ENCODE results near the gene ADGRV1.

ADGRV1 gene

GRCh38 chr5:91121347-91121993 lies 562.9 kb downstream of the ADGRV1 start:
- no peak for DNase-seq

DNA sequence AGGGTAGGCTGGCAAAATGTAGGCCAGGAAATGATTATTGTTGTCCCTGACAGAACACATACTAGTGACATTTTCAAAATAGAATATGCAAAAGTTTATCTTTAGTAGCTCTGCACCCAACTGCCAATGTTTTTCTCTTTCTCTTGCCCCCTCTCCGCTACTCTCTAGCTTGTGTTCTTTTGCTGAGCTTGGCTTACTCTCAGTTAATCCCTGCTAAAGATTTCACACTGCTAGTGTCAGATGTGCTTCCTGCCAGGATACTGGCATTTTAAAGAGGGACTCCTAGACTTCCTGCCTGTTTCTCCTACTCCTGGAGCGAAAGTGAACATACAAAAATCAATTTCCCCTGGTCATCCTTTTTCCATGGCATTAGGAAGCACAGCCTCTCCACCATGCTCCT lies 564.1 kb downstream of the ADGRV1 start:
- DNase-seq, result no peak

DNA sequence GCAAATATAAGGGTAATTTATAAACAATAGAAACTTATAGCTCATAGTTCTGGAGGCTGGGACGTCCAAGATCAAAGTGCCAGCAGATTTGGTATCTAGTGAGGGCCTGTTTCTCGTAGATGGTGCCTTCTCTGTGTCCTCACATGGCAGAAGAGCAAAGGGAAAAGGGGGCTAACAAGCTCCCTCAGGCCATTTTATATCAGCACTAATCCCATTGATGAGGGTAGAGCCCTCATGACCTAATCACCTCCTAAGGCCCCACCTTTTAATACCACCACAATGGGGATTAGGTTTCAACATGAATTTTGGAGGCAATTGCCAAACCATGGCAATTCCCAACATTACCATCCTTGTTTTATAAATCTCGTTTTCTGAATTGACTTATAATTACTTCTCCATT lies 564.7 kb downstream of the ADGRV1 start:
- no peak for DNase-seq

DNA sequence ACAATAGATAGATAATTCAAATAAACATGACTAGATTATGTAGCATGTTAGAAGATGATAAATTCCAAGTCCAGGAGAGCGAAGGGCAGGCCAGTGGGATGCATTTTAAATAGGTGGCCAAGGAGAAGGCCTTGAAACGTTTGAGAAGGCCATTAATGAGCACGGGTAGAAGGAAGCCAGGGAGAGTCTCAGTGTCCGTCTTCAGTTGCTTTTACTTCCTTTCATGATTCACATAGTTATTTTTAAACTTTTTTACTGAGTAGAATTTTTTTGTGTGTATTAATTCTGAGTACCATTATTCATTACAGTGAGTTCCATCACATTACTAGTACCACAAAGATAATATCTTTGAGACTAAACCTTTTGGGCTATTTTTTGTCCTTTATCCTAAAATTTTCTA lies 565.3 kb downstream of the ADGRV1 start:
- DNase-seq, result no peak

DNA sequence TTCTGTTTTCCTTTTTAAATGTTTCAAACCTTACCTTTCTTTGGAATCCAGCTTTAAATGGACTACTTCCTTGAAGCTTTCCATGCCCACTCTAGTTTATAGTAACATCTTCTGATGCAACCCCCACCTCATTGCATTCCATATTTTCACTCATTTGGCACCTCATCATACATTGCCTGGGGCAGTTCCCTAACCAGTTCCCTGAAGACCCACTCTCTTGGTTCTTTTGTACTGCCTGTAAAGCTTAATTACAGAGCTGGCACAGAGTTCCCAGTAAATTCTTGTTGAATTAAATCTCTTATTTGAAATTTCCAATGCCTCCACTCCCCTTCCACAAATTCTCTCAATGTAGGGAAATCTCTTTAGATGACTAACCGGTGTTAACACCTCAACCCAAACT lies 567.3 kb downstream of the ADGRV1 start:
- peak; percentile 8 to 32 for DNase-seq

DNA sequence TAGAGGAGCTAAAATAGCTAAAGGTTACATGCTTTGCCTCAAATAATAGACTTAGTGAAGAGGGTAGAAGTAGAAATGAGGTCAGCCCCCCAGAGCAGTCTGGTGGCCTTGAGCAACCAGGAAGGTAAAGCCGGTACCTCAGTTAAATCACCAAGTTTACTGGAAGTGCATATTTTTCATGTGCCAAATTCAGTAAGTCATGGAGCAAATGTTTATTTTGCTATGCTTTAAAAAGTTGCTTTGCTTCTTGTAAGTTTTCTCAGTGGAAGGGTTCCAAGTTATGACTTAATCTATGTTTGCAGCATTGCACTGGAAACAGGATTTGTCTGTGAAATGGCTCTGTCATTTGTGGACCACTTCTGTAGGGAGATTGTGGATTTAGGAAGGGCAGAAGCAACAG lies 567.9 kb downstream of the ADGRV1 start:
- no peak for DNase-seq

DNA sequence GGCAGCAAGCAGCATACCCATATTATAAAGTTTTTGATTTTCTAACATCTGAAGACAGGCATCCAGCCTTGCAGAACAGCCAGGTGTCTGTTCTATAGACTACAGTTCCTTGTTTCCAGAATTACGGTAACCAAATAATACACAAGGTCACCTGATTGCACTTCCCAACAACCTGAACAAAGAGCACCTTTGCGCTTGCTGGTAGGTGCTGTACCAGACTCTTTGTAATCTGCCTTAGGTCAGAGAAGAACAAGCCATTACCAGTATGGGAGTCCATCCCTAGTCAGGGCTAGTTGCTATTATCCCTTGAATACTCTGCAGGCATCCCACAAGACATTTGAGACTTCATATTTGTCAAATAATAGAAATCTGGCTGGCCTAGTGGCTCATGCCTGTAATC lies 568.3 kb downstream of the ADGRV1 start:
- no peak for DNase-seq

- DNase-seq, result no peak
Measured at GRCh38 chr5:91127456-91128081, 569.0 kb downstream of the ADGRV1 start.

DNA sequence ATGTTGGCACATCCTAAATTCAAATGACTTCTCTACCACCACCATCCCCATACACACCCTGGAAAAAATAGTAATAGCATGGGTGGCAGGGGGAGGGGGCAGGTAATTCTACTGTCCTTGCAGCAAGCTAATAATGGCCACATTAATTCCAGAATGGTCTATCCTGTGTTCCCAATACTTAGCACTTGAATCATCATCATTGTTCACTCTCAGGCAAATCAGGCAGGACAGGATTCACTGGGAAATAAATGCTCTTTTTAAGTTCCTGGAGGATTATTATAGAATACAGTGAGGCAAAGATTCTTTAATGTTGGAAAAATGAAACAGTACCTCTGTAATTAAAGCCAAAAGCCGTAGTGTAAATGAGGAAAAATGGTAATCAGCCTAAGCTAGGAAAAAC lies 570.0 kb downstream of the ADGRV1 start:
- no peak for DNase-seq

GRCh38 chr5:91129748-91130147 lies 571.2 kb downstream of the ADGRV1 start:
- no peak for DNase-seq

- no peak for DNase-seq
Measured at GRCh38 chr5:91130759-91131158, 572.2 kb downstream of the ADGRV1 start.

- no peak for DNase-seq
Measured at GRCh38 chr5:91132550-91132949, 574.0 kb downstream of the ADGRV1 start.

GRCh38 chr5:91133183-91133582 lies 574.6 kb downstream of the ADGRV1 start:
- DNase-seq, result no peak

DNA sequence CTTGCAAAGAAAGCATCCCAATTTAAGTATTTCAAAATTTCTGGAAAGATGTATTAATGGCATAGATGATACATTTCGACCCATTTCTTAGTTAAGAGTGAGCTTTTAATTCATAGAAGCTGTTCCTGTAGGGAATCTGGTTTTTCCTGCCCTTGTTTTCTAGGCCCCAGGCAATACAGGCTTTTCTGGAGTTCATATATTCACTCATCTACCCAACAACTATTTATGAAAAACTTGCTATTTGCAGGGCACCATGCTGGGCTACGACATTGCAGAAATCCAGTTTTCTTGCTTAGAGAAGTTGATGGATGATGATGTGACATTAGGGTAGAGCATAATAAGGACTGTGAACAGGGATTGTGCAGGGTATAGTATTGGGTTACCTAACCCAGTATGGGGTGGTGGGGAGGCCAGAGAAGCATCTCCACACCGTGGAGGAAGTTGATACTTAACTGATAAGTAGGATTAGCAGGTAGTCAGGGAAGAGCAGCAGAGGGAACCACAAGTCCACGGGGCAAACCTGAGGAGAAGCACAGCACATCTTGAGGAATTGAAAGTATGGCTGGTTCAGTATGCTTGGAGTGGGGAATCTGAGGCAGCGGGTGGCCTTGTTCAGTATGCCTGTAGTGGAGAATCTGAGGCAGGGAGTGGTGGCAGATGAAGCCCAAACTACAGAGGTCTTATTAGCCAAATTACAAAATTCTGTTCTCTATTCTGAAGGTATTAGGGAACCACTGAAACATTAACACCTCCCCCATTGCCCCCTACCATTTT lies 577.1 kb downstream of the ADGRV1 start:
- no peak for DNase-seq

DNA sequence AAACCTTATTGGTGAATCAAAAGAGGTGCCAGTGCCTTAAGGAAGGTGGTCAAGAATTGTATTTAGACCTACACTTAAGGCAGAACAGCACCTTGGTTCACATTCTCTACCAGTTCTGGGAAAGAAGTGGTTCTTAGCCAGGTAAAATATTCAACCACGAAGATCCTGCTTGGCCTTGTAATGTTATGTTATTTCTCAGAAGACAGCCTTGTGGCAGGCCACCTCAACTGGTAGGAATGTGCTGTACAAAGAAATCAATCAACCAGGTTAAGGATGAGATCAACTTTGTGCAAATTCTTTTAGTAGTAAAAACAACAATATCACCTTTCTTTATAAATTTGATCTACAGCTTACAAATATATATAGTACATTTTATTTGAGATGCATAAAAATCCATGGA lies 577.7 kb downstream of the ADGRV1 start:
- no peak for DNase-seq

GRCh38 chr5:91137647-91138046 lies 579.0 kb downstream of the ADGRV1 start:
- DNase-seq, result no peak

DNA sequence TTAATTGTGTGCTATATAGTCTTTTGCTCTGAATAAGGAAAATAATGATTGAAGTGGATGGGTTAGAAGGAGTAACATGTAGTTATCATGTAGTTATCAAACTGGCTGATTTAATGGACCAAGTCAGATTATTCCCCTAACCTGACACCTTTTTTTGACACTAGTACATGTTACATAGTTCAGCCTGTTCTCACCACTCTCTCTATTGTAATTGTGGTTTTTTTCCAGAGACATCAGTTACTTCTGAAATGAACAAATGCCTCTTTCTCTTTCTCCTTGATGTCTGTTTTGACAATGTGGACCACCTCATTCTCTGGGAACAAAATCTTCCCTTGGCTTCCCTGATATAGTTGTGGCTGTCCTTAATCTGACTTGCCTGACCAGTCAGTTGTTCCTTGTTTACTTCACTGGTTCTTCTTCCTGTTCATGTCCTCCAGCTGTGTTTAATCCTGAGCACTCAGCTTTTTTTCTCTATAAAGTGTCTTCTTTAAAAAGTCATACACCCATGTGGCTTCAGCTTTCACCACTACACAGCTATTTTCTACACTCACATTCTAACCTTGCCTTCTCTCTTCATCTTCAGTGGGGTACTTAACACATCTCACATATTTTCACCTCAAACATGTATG lies 581.1 kb downstream of the ADGRV1 start:
- no peak for DNase-seq

DNA sequence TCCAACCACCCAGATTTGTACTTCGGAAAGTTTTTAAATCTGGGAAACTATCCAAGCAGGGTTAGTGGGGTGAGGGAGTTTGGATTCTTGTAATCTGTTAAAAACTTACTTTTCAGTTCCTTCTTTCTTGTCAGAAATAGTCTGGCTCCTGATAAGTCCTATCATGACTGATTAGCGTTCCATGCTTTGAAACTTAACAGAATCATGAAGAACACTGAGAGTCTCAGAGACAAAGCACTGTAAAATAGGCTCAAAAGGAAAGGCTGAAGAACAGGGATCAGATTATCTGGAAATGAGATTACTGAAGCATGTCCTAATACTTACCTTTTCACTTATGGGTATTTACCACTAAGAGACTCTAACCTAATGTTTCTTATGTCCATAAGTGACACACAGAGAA lies 582.1 kb downstream of the ADGRV1 start:
- no peak for DNase-seq

DNA sequence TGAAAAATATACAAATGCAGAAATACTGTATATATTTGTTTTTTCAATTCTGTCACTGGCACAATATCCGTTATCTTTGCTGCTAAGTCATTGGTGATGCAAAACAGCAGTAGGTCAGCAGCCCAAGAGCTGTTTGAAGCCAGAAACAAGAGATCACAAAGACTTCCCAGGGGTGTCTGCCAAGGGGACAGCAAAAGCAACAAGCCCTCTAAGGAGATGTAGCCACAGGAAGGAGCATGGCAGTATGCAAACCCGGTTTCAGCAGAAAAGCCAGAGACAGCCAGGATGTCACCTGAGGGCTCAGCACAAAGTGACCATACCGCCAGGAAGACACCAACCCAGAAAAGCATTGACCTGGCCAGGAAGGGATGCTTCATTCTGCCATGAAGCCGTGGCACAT lies 583.0 kb downstream of the ADGRV1 start:
- no peak for DNase-seq

DNA sequence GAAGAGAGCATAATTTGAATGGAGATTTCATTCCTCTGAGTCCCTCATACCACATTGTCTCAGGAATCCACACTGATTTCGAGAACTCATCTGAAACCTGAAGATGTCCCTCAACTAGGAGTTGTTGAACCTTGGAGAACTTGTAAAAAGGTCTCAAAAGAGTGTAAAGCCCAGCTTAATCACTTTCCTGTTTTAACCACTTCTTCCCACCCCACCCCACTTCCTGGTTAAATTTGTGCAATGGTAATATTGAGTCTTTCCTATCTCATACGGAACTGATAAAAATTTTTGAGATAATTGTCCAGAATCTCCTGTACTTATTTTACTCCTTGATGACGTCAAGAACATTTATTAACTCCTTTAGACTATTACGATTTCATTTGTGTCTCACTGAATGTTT lies 583.8 kb downstream of the ADGRV1 start:
- DNase-seq, result no peak

GRCh38 chr5:91142819-91143218 lies 584.2 kb downstream of the ADGRV1 start:
- no peak for DNase-seq

DNA sequence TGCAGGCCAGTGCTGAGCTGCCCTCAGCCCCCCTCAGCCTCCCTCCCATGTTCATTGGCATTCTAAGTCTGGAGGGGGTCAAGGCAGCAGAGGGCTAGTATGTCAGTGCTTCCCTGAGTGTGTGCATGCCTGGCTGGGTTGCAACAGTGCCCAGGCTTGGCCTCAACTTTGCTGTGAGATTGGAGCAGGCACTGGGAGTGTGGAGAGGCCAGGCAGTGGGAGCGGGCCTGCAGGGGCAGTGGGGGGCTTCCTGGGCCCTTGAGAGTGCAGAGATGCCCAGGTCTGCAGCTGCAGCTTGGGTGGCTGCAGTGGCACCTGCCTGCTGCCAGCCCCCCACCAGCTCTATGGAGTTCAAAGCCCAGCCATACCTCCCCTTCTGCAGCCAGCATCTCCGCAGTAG lies 585.2 kb downstream of the ADGRV1 start:
- no peak for DNase-seq

- no peak for DNase-seq
Measured at GRCh38 chr5:91144491-91145332, 586.1 kb downstream of the ADGRV1 start.
